ENCODE data around the gene OGFOD3. TPM values are rescaled to one million over a fixed set of nuclear protein-coding genes. Genes with fewer than 3 reads are reported as not detected.

Gene OGFOD3
- total RNA-seq, 1 donor from 2014 or later = 27.1 TPM

DNA sequence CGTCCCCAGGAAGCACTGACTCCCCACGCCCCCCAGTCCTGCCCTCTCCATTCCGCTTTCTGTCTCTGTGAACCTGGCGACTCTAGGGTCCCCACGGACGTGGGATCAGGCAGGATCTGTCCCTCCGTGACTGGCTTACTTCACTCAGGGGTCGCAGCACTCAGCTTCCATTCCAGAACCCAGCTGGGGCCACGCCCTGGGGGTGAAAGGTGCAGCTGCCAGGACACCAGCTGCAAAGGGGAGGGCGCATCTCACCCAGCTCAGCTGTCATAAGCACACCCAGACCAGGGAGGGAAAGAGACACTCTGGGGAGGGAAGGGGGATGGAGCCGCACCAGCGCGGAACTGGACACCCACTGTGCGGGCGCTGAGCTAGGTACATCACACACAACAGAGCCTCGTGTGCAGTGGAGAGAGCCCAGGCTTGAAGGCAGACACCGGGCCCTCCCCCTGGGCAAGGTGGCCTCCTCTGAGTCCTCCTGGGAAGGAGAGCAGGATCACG is 18.7 kb downstream of the OGFOD3 start:
- H3K36me3 ChIP-seq = peaks cover 34% of the 10 kb centered on the region
- H3K4me3 ChIP-seq = no peak overlapping the region
- H3K9me3 ChIP-seq = no peaks in the 10 kb centered on the region
- no peak for DNase-seq
- H3K27ac ChIP-seq = no peak overlapping the region
- H3K4me1 ChIP-seq = peaks cover 15% of the 10 kb centered on the region
- intact Hi-C loops (cut with DNase I) = no loop called here
- no peaks in the 10 kb centered on the region for H3K27me3 ChIP-seq (ENCODE audit: low read depth)
- peak in 1 of 2 donors; percentile 3 for ATAC-seq
- TF ChIP-seq, protein P1, sequence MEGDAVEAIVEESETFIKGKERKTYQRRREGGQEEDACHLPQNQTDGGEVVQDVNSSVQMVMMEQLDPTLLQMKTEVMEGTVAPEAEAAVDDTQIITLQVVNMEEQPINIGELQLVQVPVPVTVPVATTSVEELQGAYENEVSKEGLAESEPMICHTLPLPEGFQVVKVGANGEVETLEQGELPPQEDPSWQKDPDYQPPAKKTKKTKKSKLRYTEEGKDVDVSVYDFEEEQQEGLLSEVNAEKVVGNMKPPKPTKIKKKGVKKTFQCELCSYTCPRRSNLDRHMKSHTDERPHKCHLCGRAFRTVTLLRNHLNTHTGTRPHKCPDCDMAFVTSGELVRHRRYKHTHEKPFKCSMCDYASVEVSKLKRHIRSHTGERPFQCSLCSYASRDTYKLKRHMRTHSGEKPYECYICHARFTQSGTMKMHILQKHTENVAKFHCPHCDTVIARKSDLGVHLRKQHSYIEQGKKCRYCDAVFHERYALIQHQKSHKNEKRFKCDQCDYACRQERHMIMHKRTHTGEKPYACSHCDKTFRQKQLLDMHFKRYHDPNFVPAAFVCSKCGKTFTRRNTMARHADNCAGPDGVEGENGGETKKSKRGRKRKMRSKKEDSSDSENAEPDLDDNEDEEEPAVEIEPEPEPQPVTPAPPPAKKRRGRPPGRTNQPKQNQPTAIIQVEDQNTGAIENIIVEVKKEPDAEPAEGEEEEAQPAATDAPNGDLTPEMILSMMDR (IDR thresholded peaks at IDR 0.05) = no peak

DNA sequence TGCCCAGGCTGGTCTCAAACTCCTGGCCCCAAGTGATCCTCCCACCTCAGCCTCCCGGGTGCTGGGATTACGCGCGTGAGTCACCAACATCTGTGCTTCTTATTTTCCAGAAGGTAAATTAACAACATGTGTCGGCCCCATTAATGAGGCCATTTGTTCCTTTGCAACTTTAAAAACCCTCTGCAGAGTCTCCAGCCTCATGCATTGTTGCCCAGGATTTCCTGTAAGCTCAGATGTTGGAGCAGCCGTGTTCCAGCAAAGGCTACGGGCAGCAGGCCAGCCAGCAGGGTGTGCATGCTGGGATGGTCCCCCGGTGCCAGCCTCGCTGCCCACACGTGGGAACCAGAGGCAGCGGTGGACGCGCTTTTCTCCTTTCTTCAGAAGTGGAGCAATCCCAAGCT is 19.3 kb downstream of the OGFOD3 start:
- TF ChIP-seq, protein P1 (IDR thresholded peaks at IDR 0.05) = no peak
- DNase-seq (no peak), ATAC-seq (no peak)
- Histone ChIP-seq H3K36me3 (peaks cover 32% of the 10 kb centered on the region), H3K27me3 (ENCODE audit: low read depth) (no peaks in the 10 kb centered on the region), H3K9me3 (no peaks in the 10 kb centered on the region), H3K4me3 (no peak overlapping the region), H3K4me1 (peaks cover 15% of the 10 kb centered on the region), H3K27ac (no peak overlapping the region)
- intact Hi-C loops (cut with DNase I) = no loop called here

DNA sequence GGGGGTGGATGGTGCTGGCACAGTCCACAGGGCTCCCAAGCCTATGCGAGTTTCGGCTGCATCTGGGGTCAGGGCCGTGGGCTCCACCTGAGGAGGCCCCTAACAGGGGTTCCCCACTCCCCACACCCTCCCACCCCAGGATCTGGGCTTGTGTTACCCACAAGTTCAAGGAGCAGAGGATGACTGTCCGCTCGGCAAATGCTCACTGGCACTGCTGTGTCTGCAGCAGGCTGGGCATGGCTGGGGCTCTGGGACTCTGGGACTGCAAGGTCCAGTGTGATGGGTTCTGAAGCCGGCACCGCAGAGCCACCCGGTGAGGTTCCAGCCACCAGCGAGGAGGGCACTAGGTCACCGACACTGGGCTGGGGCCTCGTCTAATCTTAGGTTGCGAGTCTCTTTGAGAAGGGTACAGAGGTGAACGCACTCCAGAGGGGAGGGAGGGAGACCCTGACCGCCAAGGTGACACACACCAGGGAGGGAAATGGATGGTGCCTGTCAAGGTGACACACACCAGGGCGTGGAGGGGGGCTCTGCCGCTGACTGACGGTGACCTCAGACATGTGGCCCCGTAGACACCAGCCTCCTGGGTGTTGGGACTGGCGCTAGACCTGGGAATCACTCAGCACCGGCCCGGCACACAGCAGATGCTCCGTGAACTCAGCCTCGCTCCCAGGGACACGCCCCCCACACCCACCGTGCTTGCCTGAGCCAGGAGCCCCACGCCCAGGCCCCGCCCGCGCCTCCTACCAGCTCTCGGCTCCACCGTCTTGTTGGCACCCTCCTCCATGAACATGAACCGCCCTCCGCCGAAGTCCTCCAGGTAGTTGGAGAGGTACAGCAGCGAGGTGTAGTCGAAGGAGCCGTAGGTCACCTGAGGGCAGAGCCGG is 20.7 kb downstream of the OGFOD3 start:
- Histone ChIP-seq H3K9me3 (no peaks in the 10 kb centered on the region), H3K4me1 (peaks cover 15% of the 10 kb centered on the region), H3K27me3 (ENCODE audit: low read depth) (no peaks in the 10 kb centered on the region), H3K36me3 (peaks cover 31% of the 10 kb centered on the region), H3K27ac (no peak overlapping the region), H3K4me3 (no peak overlapping the region)
- intact Hi-C loops (cut with DNase I) = no loop called here
- DNase-seq (peak; percentile 43), ATAC-seq (no peak)
- TF ChIP-seq, protein P1 (IDR thresholded peaks at IDR 0.05) = no peak

DNA sequence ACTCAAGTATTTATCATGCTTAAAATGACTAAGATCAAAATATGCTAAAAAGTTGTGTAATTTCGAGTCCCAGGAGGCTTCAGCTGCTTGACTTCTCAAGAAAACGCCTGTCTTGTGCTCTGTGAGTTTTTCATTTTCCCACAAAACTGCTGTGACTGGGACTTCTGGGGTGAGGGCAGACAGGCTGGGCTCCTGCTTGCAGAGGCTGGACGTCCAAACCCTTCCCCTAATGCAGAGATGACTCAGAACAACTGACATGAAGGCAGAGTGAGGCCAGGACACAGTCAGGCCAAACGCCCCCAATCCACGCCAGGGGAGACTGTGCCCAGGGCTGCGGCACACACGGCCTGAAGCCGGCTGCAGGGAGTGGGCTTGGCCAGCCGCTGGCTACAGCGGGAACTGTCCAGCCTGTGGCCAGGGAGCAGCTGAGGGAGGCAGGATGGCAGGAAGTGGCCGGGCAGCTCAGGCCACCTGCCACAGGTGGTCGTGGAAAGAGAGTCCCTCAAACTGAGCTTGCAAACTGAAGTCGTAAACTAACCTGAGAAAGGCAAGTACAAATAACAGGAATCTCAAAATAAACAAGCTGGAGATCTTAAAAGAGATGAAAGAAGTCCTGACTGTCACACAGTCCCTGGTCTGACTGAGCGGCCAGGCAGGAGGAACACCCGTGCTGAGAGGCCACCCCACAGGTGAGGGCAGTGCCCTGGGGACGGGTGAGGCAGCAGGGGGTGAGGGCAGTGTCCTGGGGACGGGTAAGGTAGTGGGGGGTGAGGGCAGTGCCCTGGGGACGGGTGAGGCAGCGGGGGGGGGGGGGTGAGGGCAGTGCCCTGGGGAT is 21.6 kb downstream of the OGFOD3 start:
- ATAC-seq (no peak), DNase-seq (peak; percentile 20)
- no peaks in the 10 kb centered on the region for H3K9me3 ChIP-seq
- TF ChIP-seq, protein P1 (IDR thresholded peaks at IDR 0.05) = no peak
- peaks cover 15% of the 10 kb centered on the region for H3K4me1 ChIP-seq
- no peaks in the 10 kb centered on the region for H3K27me3 ChIP-seq (ENCODE audit: low read depth)
- H3K36me3 ChIP-seq = peaks cover 31% of the 10 kb centered on the region
- intact Hi-C loops (cut with DNase I) = no loop called here
- H3K27ac ChIP-seq = no peak overlapping the region
- H3K4me3 ChIP-seq = no peak overlapping the region

DNA sequence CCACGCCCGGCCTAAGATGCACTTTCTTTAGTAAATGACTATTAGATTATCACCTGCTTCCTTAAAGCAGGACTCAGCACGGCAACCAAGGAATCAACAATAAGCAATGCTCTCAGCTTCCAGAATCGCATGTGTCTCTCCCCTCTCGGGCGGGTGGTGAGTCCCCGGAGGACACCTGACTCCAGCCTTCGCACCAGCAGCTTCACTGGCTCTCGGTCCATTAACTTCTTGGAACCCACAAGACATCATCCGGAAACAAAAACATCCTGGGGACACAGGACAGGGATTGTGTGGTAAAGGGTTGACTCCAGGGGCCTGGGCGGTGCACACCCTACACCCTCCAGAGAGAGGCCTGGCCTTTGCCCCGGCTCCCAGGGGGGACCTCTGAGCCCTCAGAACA is 24.1 kb downstream of the OGFOD3 start:
- TF ChIP-seq, protein P1 (IDR thresholded peaks at IDR 0.05) = no peak
- no peak for DNase-seq
- Histone ChIP-seq H3K9me3 (no peaks in the 10 kb centered on the region), H3K27ac (no peak overlapping the region), H3K4me3 (no peak overlapping the region), H3K27me3 (ENCODE audit: low read depth) (no peaks in the 10 kb centered on the region), H3K4me1 (peaks cover 2% of the 10 kb centered on the region), H3K36me3 (peaks cover 29% of the 10 kb centered on the region)
- ATAC-seq = no peak
- intact Hi-C loops (cut with DNase I) = no loop called here

Data from lower lobe of right lung (tissue), 2 donors.